ENCODE measurements around the gene RPS21.
"Not testable (repeated sequence)": the region's sequence is repeated elsewhere in the genome, so short reads cannot be mapped to it uniquely, and the experiment has no call there.

RPS21 gene

GRCh38 chr20:62366370-62367135 lies 20.4 kb upstream of the RPS21 start:
- DNase-seq, result no peak

GRCh38 chr20:62367136-62367632 lies 19.7 kb upstream of the RPS21 start, which contains the start of gene LAMA5:
LAMA5 (minus strand) TSS chr20:62367312; CDS start chr20:62367245, 67 bp downstream.
- no peak for DNase-seq

- no peak for DNase-seq
Measured at GRCh38 chr20:62367633-62368391, 19.1 kb upstream of the RPS21 start.

- no peak for DNase-seq
Measured at GRCh38 chr20:62368392-62368975, 18.4 kb upstream of the RPS21 start.

- no peak for DNase-seq
Measured at GRCh38 chr20:62368976-62369814, 17.7 kb upstream of the RPS21 start.

- DNase-seq, result no peak
Measured at GRCh38 chr20:62369815-62370114, 17.1 kb upstream of the RPS21 start.

- no peak for DNase-seq
Measured at GRCh38 chr20:62370115-62370806, 16.6 kb upstream of the RPS21 start.

- no peak for DNase-seq
Measured at GRCh38 chr20:62370807-62371587, 15.9 kb upstream of the RPS21 start.

GRCh38 chr20:62371588-62372041 lies 15.3 kb upstream of the RPS21 start:
- no peak for DNase-seq

- no peak for DNase-seq
Measured at GRCh38 chr20:62372042-62372993, 14.6 kb upstream of the RPS21 start.

- DNase-seq, result not testable (repeated sequence)
Measured at GRCh38 chr20:62373631-62374179, 13.2 kb upstream of the RPS21 start.

- no peak for DNase-seq
Measured at GRCh38 chr20:62374331-62375152, 12.4 kb upstream of the RPS21 start.

GRCh38 chr20:62376112-62377063 lies 10.5 kb upstream of the RPS21 start:
- DNase-seq, result no peak

GRCh38 chr20:62377064-62377461 lies 9.8 kb upstream of the RPS21 start:
- DNase-seq, result no peak

- no peak for DNase-seq
Measured at GRCh38 chr20:62377615-62378178, 9.2 kb upstream of the RPS21 start.

GRCh38 chr20:62378215-62378614 lies 8.7 kb upstream of the RPS21 start:
- no peak for DNase-seq

GRCh38 chr20:62381202-62381797 lies 5.6 kb upstream of the RPS21 start:
- DNase-seq, result no peak

All from activated CD8-positive, alpha-beta memory T cell treated with anti-CD3 and anti-CD28 coated beads for 24 hours (primary cell).